GM18868 (cell line): ENCODE data around the gene CCDC197.

ENCODE experiments used
- ATAC-seq: cut with Tn5 transposase; IDR thresholded peaks from one replicate; pipeline ENCODE4 v1.9.1; 2021; ENCODE audit warnings: mild to moderate bottlenecking, moderate library complexity; ENCODE audit not compliant: unreplicated experiment

Gene CCDC197

DNA sequence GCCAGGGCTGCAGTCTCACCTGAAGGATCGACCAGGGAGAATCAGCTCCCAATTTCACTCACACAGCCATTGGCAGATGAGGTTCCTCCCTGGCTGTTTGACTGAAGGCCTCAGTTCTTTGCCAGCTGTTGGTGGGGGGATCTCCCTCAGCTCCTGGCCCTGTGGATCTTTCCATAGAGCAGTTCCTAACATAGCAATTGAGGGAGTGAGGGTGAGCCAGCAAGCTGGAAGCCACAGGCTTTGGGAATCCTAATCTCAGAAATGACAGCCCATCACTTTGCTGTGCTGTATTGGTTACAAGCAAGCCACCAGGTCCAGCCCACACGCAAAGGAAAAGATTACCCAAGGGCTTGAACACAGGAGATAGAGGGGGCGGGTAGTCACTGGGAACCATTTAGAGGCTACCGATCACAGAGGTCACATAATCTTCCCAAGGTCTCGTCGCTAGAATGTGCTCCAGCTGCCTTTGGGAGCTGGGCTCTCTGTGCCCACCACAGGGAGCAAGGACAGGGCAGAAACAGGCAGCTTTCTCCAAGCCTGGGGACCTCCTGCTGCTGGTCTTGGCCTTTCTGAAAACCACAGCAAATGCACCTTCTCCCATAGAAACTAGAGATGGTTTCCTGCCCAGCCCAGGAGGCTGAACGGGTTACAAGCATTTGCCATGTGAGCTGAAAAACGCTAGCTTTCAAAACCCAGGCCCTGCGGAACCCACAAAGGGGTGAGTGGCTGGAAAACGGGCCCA, 24.5 kb downstream of the CCDC197 start:
- no peak for ATAC-seq

DNA sequence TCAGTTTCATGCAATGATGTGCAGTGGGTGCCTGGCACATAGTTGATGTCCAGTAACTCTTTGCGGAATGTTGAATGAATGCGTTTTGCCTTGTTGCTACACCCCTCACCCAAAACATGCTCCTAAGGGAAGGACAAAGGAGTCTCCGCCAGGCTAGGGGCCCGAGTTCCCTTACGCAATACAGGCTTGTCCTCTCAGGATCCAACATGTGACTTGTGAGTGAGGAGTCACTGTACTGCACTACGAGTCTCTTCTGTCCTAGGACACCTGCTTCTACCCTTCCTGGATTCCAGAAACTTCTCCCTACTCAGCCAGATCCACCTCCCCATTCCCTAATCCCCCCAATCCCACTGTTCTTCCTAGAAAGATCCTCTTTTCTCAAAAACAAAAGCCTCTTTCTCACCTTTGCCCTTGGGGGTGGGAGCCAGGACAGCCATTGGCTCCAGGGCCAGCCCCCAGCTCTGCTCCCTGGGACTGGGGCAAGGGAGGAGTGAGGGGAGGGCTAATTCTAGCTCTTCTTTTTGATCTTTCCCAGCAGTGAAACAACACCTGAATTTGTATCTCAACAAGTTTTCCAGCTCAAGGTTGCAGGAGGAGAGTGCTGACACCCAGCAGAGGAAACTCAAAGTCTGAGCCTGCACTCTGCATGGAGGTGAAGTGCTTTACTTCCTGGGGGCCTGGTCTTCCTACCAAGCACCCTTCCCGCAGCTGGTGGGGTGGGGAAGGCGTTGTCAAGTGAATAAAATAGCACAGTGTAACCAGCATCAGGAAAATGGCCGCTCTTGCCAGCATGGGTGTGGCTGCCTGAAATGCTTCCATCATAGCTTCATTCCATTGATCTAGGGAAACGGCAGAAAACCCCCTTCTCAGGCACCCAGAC, 25.7 kb downstream of the CCDC197 start:
- ATAC-seq: no peak

DNA sequence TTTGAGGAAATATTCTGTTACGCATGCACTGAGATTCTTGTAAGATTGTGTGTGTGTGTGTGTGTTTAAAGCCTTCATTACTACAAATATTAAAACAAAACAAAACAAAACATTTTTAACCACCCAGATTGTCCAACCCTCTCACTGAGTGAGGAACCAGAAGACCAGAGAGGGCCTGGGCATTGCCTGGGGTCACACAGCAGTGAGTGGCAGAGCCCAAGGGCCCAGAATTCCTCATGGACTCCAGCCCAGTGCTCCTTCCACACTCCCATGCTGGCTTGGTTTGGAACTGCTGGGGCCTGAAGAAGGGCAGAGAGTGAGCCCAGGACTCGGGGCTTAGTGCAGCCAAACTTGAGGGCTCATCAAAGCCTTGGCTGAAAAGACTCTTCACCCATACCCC, 27.4 kb downstream of the CCDC197 start:
- no peak for ATAC-seq

DNA sequence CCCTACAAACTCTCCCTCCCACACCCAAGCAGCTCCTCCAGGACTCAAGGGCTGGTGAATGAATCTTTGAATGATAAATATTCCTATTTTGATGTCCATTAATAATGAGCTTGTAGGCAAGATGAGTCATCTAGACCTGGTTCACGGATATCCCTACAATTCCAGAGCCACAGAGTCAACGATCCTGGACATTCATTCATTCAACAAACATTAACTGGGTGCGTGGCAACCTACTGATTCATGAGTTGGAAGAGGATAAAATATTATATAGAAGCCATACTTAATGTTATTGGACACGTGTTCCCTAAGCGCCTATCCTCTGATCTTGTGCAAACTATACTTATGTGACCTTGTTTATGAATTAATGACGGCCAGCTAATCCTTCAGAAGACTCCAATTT, 28.6 kb downstream of the CCDC197 start:
- no peak for ATAC-seq

DNA sequence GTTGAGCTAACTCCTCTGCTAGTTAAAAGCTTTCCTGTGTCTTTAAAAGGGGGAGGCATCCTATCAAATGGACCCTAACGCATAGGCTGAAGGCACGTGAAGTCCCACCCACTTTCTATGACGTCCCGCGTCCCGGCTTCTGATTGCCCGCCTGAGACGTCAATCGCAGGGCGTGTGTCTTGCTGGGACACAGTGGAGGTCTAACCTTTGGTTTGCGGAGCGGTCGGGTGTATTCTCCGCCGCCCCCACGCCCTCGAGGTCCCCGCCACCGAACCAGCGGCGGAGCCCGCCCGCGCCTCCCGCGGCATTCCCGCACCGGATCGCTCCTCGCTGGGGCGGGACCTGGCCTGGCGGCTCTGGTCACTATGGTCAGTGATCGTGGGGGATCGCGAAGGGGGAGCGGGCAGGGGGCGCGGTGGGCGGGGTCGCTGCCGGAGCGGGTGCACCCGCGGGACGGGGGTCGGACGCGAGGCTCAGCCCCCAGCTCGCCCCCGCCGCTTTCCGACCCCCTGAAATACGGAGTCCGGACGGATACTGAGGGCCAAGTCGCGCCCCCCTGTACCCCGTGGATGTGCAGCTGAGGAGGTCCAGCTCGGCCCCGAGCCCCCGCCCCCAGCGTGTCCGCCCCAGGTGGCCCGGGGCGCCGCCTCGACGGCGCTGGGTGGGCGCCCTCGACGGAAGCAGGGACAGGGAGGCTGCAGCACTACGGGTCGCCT, 29.2 kb downstream of the CCDC197 start, which contains the start of gene OTUB2:
TSS of gene OTUB2 (plus strand) at position 168 of the 716 bp plus-strand sequence. CDS start at position 366, 198 bp downstream.
- ATAC-seq: peak; percentile 97

DNA sequence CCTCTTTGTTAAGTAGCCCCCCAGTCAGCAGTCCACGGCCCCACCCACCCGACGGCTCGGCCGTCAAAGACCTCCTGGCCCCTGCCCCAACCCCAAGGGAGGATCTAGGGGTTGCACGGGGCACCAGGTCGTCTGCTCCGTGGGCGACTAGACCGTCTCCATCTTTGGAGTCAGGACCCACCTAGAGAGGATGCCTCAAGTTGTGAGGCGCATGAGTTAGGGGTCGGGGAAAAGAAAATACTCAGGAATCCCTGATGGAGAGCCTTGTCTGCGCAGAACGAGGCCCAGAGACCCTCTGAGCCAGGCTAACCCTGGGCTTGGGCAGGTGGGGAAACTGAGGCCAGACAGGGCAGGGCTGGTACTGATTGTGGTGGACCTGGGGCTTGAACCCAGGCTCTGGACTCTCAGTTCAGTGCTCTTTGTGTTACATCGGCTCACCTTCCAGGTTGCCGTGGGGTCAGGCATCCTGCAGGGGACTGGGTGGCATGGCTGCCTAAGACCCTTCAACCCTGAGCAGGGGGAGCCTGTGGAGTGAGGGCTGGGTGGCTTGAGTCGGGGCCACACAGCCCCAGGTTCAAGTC, 29.9 kb downstream of the CCDC197 start:
- ATAC-seq: no peak

DNA sequence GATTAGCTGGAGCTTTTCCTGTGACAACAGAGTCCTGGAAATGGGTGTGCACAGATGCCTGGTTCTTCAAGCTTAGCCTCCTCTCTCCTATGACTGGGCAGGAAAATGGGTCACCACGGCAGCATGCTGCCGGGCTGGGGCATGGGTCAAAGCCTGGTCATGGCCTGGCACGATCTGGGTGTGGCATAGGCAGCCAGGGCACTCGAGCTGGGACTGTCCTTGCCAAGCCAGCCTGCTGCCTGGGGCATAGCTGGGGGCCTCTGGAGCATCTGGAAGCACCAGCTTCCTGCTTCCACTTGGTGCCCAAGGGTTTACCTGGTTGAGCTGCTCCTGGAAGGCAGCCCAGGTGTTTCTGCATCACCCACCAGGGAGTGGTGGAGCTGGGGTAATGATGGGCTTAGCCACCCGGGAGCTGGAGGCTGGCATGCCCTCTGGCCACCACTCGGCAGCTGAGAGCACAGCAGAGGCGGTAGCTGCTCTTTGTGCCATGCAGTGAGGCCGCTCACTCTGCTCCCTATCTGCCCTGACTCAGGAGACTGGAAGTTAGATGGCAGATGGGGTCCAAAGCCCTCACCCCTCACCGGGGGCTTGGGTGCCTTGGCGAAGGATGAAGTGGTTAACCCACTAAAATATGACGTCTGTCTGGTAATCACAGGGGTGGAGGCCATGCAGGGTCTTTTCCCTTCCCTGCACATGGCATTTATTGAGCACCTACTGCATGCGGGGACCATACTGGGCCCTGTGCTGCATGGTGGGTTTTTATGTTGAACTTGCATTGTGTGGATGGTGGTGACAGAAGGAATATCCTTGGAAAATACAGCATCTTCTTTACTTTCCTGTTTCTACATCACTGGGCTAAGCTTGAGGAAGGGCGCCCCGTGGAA, 30.7 kb downstream of the CCDC197 start:
- ATAC-seq: no peak

DNA sequence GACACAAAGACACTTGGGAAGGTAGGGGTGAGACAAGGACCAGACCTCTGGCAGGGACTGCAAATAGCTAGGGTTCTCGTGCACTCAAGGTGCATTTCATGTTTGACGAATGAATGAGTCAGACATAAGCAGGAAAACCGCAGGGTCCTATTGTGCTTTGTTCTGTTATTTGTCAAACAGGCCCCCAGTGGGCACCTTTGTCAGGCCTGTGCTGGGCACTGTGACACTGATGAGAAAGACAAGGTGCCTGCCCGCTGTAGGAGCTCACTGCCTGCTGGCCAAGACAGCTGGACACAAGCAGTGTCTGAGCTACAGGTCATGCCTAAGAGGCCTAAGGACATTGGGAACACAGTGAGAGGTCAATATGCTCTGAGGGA, 31.3 kb downstream of the CCDC197 start:
- peak; percentile 69 for ATAC-seq

DNA sequence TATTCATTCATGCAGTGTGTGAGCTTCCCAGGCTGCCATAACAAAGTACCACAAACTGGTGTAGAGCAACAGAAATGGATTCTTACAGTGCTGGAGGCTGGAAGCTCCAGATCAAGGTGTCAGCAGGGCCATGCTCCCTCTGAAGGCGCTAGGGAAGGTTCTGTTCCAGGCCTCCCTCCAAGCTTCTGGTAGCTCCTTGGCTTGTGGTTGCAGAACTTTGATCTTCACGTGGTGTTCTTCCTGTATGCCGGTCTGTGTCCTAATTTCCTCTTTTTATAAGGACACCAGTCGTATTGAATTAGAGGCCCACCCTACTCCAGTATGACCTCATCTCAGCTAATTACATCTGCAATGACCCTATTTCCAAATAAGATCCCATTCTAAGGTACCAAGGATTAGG, 32.2 kb downstream of the CCDC197 start:
- no peak for ATAC-seq

DNA sequence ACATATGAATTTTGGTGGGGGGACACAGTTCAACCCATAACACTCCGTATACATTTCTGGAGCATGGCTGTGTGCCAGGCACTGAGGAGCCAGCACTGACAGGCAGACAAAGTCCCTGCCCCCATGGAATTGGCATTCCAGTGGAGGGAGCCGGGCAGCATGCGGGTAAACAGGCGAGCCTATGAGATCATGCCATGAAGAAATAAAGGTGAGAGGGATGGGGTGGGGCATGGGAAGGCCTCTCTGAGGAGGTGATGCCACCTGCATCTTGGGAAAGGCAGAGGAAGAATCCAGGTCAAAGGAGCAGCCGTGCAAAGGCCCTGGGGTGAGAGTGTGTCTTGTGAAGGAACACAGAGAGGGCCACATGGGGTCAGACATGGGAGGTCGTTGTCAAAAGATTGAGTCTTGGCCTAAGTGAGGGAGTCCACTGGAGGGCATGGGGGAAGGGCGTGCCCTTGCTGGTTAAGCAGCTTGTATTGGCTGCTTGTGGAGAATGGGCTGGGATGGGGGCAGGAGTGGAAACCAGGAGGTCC, 32.6 kb downstream of the CCDC197 start:
- no peak for ATAC-seq

DNA sequence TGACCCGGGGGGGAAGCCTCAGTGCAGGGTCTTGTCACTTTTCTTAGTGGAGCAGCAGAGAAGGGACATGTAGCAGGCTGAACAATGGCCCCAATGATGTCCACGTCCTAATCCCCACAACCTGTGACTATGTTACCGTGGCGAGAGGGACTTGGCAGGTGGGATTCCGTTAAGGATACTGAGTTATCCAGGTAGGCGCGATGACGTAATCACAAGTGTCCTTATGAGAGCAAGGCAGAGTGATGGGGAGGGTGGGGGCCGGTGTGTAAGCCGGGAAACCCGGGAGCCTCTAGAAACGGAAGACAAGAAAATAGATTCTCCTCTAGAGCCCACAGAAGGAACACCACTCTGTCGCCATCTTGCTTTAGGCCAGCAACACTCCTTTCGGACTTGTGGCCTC, 33.5 kb downstream of the CCDC197 start:
- ATAC-seq: no peak

DNA sequence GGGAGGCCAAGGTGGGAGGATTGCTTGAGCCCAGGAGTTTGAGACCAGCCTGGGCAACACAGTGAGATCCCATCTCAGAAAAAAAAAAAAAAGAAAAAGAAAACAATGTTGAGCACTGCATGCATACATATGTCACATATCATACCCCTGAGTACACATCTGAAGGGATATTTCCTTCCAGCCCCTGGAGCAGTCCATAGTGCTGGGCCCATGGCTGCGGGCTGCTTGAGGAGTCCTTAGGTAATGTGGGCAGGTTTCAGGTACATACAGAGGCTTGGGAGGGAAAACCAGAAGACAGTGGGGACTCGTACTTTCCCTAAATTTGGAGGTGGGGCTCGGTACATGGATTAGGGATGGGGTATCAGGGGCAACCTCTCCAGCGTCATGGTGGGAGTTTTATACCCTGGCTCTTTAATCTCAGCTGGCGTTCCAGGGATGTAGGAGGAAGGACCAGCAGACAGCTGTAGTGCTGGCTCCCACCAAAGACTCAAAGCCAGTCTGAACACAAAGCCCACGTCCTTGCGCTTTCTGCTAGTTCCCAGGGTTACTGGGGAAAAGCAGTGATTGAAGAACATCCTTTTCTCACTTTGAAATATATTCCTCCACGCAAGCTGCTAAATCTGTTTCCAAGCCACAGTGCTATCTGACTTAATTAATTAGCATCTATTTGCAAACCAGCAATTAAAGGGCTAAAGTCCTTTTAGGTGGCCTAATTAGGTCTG, 34.2 kb downstream of the CCDC197 start:
- no peak for ATAC-seq

DNA sequence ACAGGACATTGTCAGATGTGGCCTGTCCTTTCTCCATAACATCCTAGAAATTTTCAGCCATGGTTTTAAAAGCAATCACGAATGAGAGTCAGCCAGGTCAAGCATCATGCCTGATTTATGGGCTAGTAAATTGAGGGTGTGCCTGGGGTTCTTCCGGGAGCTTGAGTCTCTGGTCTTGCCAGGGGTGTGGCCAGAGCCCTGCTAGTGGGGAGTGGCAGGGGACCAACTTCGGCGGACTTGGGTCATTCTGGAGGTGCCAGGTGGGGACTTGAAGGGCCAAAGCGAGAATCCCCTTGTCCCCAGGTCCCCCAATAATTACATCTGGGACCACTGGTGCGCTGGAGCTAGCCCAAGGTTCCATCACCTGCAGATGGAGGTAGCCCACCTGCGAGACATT, 34.8 kb downstream of the CCDC197 start:
- ATAC-seq: no peak

DNA sequence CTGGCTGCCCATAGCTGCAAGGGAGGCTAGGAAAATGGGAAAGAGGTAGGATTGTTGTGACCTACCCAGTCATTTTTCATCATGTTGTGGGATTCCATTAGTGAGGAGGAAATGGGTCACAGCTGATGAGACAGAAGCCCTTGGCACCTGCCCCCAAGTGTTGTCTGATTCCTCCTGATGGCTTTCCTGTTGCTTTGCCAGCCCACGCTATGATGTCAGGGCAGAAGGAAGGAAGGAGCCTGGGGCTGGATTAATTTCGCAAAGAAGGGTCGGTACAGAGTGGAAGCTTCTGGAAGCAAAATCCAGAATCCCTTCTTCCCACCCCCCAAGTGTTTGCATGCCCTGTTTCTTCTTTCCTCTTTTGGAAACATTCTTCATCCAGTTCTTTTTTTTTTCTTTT, 37.8 kb downstream of the CCDC197 start:
- no peak for ATAC-seq

DNA sequence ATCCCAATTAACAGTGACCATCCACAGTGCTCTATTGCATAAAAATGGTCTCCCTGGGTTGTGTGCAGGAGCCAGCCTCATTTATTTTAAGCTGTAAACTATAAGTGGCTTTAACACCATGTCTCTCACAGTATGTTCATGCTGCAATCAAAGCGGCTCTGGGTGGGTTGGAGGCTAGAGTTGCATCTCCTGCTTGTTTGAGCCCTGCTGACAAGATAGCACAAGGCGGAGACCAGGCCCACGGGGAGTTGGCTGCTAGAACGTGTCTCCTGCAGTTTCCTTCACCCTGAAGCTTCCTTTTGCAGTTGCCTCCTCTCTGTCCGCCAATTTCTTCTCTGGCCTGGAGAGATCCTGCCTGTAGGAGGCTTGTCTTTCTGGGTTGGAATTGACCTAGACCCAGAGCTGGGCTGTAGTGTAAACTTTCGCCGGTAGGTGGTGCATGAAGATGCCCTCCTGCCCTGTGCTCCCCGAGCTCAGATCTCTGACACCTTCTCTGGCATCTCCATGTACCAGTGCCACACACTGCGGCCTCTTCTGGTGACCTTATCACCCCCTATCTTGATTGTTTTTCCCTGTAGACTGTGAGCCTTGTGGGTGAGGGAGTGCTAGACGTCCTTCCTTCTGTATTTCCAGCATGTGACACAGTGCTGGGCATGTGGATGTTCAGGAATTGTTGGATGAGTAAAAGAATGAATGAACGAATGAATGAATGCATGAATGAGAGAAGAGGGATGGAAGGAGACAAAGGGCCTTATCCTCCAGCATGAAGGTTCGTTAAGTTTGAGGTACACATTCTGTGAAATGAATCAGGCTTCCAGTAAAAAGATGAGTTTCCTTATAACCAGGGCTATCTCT, 39.4 kb downstream of the CCDC197 start:
- peak; percentile 85 for ATAC-seq

DNA sequence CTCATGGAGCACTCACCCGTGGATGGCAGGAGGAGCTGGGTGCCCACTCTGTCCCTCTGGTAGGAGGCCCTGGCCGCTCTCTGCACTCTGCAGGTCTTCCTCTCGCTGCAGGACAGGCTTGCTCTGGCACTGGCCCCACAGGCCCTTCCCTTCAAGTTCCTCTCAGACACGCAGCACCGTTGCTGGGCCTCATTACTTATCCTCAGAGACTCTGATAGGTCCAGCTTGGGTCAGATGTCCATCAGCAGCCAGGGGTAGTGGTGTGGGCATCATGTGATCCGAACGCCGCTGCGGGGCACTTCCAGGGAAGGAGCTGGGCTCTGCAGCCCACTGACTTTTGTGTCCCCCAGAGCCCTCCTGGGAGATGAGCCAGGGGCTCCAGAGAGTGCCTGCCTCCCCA, 40.9 kb downstream of the CCDC197 start:
- no peak for ATAC-seq

DNA sequence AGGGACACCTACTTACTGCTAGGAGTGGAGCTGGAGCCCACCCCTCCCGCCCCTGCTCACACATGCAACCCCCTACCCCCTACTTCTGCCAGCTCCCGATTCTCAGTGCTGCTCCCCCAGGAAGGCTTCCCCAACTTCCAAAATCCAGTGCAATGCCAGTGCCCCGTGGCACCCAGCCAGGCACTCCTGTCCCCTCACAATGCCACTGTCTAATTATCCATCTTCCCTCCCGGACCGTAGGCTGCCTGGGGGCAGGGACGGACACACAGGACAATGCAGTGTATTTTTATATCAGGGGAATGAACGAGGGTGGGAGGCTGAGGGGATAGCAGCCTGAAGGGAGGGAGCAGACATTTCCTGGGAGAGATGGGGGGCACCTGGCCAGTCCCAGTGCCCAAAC, 41.4 kb downstream of the CCDC197 start:
- ATAC-seq: no peak

DNA sequence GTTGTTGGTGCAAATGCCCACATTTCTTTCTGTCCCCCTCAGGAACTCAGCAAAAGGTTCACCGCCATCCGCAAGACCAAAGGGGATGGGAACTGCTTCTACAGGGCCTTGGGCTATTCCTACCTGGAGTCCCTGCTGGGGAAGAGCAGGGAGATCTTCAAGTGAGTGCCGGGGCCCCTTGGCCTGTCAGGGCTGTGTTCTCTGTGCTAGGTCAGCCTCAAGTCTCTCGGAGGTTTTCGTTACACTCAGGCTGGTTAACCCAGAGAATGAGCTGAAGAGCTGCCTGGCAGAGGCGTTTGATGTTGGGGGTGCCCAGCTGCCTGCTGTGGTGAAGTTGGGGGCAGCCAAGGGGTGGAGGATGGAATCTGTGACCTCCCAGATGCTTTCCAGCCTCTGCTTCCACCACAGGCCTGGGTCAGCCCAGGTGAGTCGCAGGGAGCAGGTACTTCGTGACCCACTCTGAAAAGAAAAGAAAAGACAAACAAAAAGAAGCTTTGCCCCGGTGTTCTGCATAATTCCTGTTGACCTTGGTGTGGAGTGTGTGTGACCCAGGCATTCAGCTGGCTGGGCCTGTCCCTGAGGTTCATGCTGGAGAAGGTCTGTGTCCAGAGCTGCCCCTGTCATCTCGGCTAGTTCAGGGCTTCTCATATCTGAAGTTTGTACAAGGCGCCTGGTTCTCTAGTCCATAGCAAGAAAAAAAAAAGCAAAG, 42.0 kb downstream of the CCDC197 start:
- ATAC-seq: no peak
